Testis (tissue), 2 donors: Measurements from ENCODE around the gene NLRX1.

Source experiments
- POLR2A ChIP-seq: fragments of 450-650 bp; IDR thresholded peaks from one replicate; pipeline ENCODE4 v1.6.1; 2017; ENCODE audit warnings: antibody characterized with exemption, mild to moderate bottlenecking, moderate library complexity
- TF ChIP-seq, protein P1 (sequence below), 3 experiments: fragments of 450-650 bp in 2 of 3; fragments of 200-600 bp in 1 of 3; sonication (generic) in 1 of 3; IDR thresholded peaks; one replicate each; pipeline ENCODE4 v1.5.1; 2016 to 2019; ENCODE audit warnings: antibody characterized with exemption in 3 of 3, mild to moderate bottlenecking in 2 of 3, moderate library complexity in 1 of 3

DNA sequence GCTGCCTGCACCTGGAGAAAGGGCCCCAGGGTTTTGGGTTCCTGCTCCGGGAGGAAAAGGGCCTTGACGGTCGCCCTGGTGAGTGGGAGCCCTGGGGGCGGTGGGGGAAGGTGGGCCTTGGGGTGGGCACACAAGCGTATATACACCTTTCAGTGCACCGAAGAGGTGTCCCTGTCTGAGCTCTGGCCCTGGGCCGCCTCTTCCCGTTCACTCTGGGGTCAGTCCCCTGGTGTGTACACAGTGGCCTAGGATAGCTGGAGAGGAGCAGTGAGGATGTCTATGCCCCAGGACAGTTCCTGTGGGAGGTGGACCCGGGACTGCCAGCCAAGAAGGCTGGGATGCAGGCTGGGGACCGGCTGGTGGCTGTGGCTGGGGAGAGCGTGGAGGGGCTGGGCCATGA, 19.5 kb downstream of the NLRX1 start:
- TF ChIP-seq, protein P1, sequence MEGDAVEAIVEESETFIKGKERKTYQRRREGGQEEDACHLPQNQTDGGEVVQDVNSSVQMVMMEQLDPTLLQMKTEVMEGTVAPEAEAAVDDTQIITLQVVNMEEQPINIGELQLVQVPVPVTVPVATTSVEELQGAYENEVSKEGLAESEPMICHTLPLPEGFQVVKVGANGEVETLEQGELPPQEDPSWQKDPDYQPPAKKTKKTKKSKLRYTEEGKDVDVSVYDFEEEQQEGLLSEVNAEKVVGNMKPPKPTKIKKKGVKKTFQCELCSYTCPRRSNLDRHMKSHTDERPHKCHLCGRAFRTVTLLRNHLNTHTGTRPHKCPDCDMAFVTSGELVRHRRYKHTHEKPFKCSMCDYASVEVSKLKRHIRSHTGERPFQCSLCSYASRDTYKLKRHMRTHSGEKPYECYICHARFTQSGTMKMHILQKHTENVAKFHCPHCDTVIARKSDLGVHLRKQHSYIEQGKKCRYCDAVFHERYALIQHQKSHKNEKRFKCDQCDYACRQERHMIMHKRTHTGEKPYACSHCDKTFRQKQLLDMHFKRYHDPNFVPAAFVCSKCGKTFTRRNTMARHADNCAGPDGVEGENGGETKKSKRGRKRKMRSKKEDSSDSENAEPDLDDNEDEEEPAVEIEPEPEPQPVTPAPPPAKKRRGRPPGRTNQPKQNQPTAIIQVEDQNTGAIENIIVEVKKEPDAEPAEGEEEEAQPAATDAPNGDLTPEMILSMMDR (IDR thresholded peaks at IDR 0.05), result no peak
- no peak for TF ChIP-seq POLR2A
